ENCODE measurements around the gene ZBED6. TPM values are rescaled to one million over a fixed set of nuclear protein-coding genes. Genes with fewer than 3 reads are reported as not detected.
"Not testable (repeated sequence)": the region's sequence is repeated elsewhere in the genome, so short reads cannot be mapped to it uniquely, and the experiment has no call there.

ZBED6 gene
- polyA plus RNA-seq, 1 of the 3 experiments (the other 2 are of a cell fraction), result 2.5 TPM

DNA sequence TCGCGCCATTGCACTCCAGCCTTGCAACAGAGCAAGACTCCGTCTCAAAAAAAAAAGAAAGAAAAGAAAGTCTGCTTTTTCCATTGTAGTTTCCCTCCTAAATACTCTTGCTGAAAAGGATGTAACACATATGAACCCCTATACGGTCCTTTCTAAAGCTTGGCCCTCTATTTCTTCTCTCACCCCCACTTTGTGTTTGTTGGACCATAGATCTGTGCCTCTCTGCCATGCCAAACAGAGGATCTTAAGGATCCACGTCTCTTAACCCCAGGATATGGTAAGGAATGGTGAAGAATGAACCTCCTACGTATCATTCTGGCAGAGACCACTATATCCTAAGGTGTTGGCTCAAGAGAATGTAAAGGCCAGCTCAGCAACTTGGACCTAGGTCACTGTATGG lies 49.1 kb upstream of the ZBED6 start (continued):
- TF ChIP-seq, protein P1, sequence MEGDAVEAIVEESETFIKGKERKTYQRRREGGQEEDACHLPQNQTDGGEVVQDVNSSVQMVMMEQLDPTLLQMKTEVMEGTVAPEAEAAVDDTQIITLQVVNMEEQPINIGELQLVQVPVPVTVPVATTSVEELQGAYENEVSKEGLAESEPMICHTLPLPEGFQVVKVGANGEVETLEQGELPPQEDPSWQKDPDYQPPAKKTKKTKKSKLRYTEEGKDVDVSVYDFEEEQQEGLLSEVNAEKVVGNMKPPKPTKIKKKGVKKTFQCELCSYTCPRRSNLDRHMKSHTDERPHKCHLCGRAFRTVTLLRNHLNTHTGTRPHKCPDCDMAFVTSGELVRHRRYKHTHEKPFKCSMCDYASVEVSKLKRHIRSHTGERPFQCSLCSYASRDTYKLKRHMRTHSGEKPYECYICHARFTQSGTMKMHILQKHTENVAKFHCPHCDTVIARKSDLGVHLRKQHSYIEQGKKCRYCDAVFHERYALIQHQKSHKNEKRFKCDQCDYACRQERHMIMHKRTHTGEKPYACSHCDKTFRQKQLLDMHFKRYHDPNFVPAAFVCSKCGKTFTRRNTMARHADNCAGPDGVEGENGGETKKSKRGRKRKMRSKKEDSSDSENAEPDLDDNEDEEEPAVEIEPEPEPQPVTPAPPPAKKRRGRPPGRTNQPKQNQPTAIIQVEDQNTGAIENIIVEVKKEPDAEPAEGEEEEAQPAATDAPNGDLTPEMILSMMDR (IDR thresholded peaks at IDR 0.05), result no peak
- TF ChIP-seq RXRA (IDR thresholded peaks at IDR 0.05; ENCODE audit: borderline replicate concordance, low read depth), result no peak
- TF ChIP-seq ZBTB33 (IDR thresholded peaks at IDR 0.05; ENCODE audit: borderline replicate concordance, low read depth), result no peak
- TF ChIP-seq SMC3 (IDR thresholded peaks at IDR 0.05; ENCODE audit: low read depth, low read length), result no peak

GRCh38 chr1:203751051-203751450 lies 44.4 kb upstream of the ZBED6 start:
- H3K36me3 ChIP-seq (replicated peaks in 1 of 2; ENCODE audit: control insufficient read depth in 1 of 2, insufficient read depth in 2 of 2, low read length in 1 of 2), result no peaks in the 10 kb centered on the region
- H3K4me1 ChIP-seq (ENCODE audit: control insufficient read depth in 1 of 2, insufficient read depth in 2 of 2, low read depth in 1 of 2, low read length in 1 of 2), result no peaks in the 10 kb centered on the region; a peak in 1 of 4 replicates
- no peaks in the 10 kb centered on the region for H4K20me1 ChIP-seq (ENCODE audit: insufficient read depth)
- H3K27ac ChIP-seq (ENCODE audit: low read depth in 2 of 2, low read length in 1 of 2), result peak overlapping the region in 1 of 2 experiments; percentile 25; a peak in 2 of 4 replicates
- no peak overlapping the region for H3K4me3 ChIP-seq (ENCODE audit: low read depth in 2 of 2, low read length in 1 of 2)
- H3K9ac ChIP-seq, result no peak overlapping the region
- H3K9me2 ChIP-seq, result no peaks in the 10 kb centered on the region
- ChIA-PET POLR2A (no interaction called here), CTCF (no interaction called here)
- DNase-seq, result no peak
- 74% methylated on average over 3 of the region's 3 CpGs for WGBS (ENCODE audit: low lambda C conversion rate)
- no peaks in the 10 kb centered on the region for H3K79me2 ChIP-seq (ENCODE audit: insufficient read depth)
- no peaks in the 10 kb centered on the region for H3K9me3 ChIP-seq
- H3F3A ChIP-seq (replicated peaks; ENCODE audit: insufficient read depth), result peaks cover 12% of the 10 kb centered on the region
- TF ChIP-seq, protein P2, sequence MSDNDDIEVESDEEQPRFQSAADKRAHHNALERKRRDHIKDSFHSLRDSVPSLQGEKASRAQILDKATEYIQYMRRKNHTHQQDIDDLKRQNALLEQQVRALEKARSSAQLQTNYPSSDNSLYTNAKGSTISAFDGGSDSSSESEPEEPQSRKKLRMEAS (IDR thresholded peaks at IDR 0.05; ENCODE audit: low read depth), result no peak
- no peak for TF ChIP-seq MEF2A (IDR thresholded peaks at IDR 0.05; ENCODE audit: borderline replicate concordance, low read depth)
- no peak for TF ChIP-seq TAF1 (IDR thresholded peaks at IDR 0.05; ENCODE audit: borderline replicate concordance, low read depth, low read length)
- no peak for TF ChIP-seq YY1 (IDR thresholded peaks at IDR 0.05; ENCODE audit: low read depth)
- no peak for TF ChIP-seq EP300 (IDR thresholded peaks at IDR 0.05; ENCODE audit: borderline replicate concordance in 1 of 2, low read depth in 1 of 2, low read length in 1 of 2)
- TF ChIP-seq FOXJ3 (CRISPR knock-in tag; IDR thresholded peaks at IDR 0.05), result no peak
- no peak for TF ChIP-seq ZBTB33 (IDR thresholded peaks at IDR 0.05; ENCODE audit: borderline replicate concordance, low read depth)
- no peak for TF ChIP-seq NFIC (IDR thresholded peaks at IDR 0.05; ENCODE audit: borderline replicate concordance)
- TF ChIP-seq TEAD4 (IDR thresholded peaks at IDR 0.05; ENCODE audit: borderline replicate concordance, insufficient read depth), result no peak
- H3K4me2 ChIP-seq, result no peak overlapping the region
- no peaks in the 10 kb centered on the region for H3K27me3 ChIP-seq (ENCODE audit: insufficient read depth)
- H2AFZ ChIP-seq (ENCODE audit: low read depth), result no peak overlapping the region

GRCh38 chr1:203751618-203752361 lies 43.6 kb upstream of the ZBED6 start:
- CTCF ChIA-PET; DNase-seq; H3K9me3 ChIP-seq; H3K9me2 ChIP-seq; POLR2A ChIA-PET; H3K9ac ChIP-seq; H2AFZ ChIP-seq (ENCODE audit: low read depth); H3K4me1 ChIP-seq (ENCODE audit: control insufficient read depth in 1 of 2, insufficient read depth in 2 of 2, low read depth in 1 of 2, low read length in 1 of 2); H4K20me1 ChIP-seq (ENCODE audit: insufficient read depth); H3F3A ChIP-seq (replicated peaks; ENCODE audit: insufficient read depth); H3K79me2 ChIP-seq (ENCODE audit: insufficient read depth); H3K27ac ChIP-seq (ENCODE audit: low read depth in 2 of 2, low read length in 1 of 2); H3K4me2 ChIP-seq; H3K36me3 ChIP-seq (replicated peaks in 1 of 2; ENCODE audit: control insufficient read depth in 1 of 2, insufficient read depth in 2 of 2, low read length in 1 of 2); H3K27me3 ChIP-seq (ENCODE audit: insufficient read depth); H3K4me3 ChIP-seq (ENCODE audit: low read depth in 2 of 2, low read length in 1 of 2): not testable (repeated sequence)
- 95% methylated on average over 5 of the region's 5 CpGs for WGBS (ENCODE audit: low lambda C conversion rate)

All from SK-N-SH (cell line).